OCI-LY7 (cell line): ENCODE results near the gene CSF1R. TPM values are rescaled to one million over a fixed set of nuclear protein-coding genes. Genes with fewer than 3 reads are reported as not detected.

Experiments
- BruUV-seq: library from RNA; stranded (reverse); fragments of 400-500 nt; replicated peaks from 2 replicates; lab custom pipeline; 2021; lab: Mats Ljungman, UMichigan
- CTCF ChIA-PET: fragments of 300-600 bp; sonication (Branson Sonifier 250); formaldehyde crosslinking; loops from one replicate; lab custom pipeline; 2022; ENCODE audit warnings: antibody characterized with exemption; ENCODE audit not compliant: unreplicated experiment; lab: Charles Lee
- POLR2A ChIA-PET: fragments of 300-600 bp; sonication (Branson Sonifier 250); formaldehyde crosslinking; loops from one replicate; lab custom pipeline; 2022; ENCODE audit warnings: antibody characterized with exemption; lab: Charles Lee
- DNase-seq: peaks from one replicate; pipeline ENCODE4 v3.0.0-alpha.2; 2015; ENCODE audit warnings: low spot score
- H2AFZ ChIP-seq: fragments of 200-600 bp; sonication (generic), shearing (Covaris generic); 2 replicates; pipeline ENCODE4 v1.6.1; 2014; ENCODE audit warnings: mild to moderate bottlenecking, antibody characterized with exemption, low read length, moderate library complexity
- H3K27ac ChIP-seq: fragments of 200-600 bp; sonication (generic); 2 replicates; pipeline ENCODE4 v1.5.1; 2014; ENCODE audit warnings: mixed run types, low read depth, mild to moderate bottlenecking, moderate library complexity, low read length, inconsistent platforms; ENCODE audit not compliant: poor library complexity, severe bottlenecking
- H3K36me3 ChIP-seq: fragments of 200-600 bp; sonication (generic); 2 replicates; pipeline ENCODE4 v1.6.1; 2014; ENCODE audit warnings: mild to moderate bottlenecking, antibody characterized with exemption, low read length, moderate library complexity, mixed read lengths; ENCODE audit not compliant: insufficient read depth
- H3K4me1 ChIP-seq: fragments of 200-600 bp; sonication (generic); 2 replicates; pipeline ENCODE4 v1.5.1; 2014; ENCODE audit warnings: mild to moderate bottlenecking, low read length; ENCODE audit not compliant: insufficient read depth, poor library complexity, severe bottlenecking
- H3K4me2 ChIP-seq: fragments of 200-600 bp; sonication (generic); 2 replicates; pipeline ENCODE4 v1.6.1; 2014; ENCODE audit warnings: mild to moderate bottlenecking, low read length
- H3K4me3 ChIP-seq: fragments of 200-600 bp; sonication (generic); 2 replicates; pipeline ENCODE4 v1.5.1; 2014; ENCODE audit warnings: mild to moderate bottlenecking, low read depth, low read length; ENCODE audit not compliant: poor library complexity, severe bottlenecking
- H3K79me2 ChIP-seq: fragments of 200-600 bp; sonication (generic); 2 replicates; pipeline ENCODE4 v1.6.1; 2016; ENCODE audit warnings: low read depth, mild to moderate bottlenecking, low read length, moderate library complexity, mixed read lengths; ENCODE audit not compliant: insufficient read depth
- H3K9me2 ChIP-seq: fragments of 200-600 bp; sonication (generic); 2 replicates; pipeline ENCODE4 v1.6.1; 2016; ENCODE audit warnings: mild to moderate bottlenecking, low read length, mixed read lengths; ENCODE audit not compliant: insufficient read depth
- H3K9me3 ChIP-seq: fragments of 200-600 bp; sonication (generic); 2 replicates; pipeline ENCODE4 v1.6.1; 2014; ENCODE audit warnings: mild to moderate bottlenecking, mixed run types, low read length, mixed read lengths
- H4K20me1 ChIP-seq: fragments of 200-600 bp; sonication (generic); 2 replicates; pipeline ENCODE4 v1.6.1; 2014; ENCODE audit warnings: mild to moderate bottlenecking, antibody characterized with exemption, low read length, moderate library complexity, mixed read lengths; ENCODE audit not compliant: insufficient read depth
- EZH2phosphoT487 ChIP-seq: fragments of 200-600 bp; sonication (generic); IDR thresholded peaks from 2 replicates; pipeline ENCODE4 v1.6.1; 2018; ENCODE audit warnings: low read depth, borderline replicate concordance, mild to moderate bottlenecking, mixed run types, antibody characterized with exemption, low read length, moderate library complexity, mixed read lengths
- intact Hi-C: fragments of 100-400 bp; cut with micrococcal nuclease; formaldehyde crosslinking; loops from one replicate; pipeline ENCODE4 v1.10.0; 2022; ENCODE audit not compliant: unreplicated experiment
- total RNA-seq, 2 experiments: library from RNA; depleted of rRNA in 1 of 2; stranded (reverse); fragments of >200 nt in 1 of 2; shearing (Covaris generic) in 1 of 2; gene quantifications; 2 replicates each; pipeline ENCODE4 v1.2.3, GENCODE V29; 2014 to 2022
- TF ChIP-seq, protein P1 (sequence below): fragments of 200-600 bp; sonication (generic); conservative IDR thresholded peaks from 2 replicates; pipeline ENCODE4 v1.5.1; 2014; ENCODE audit warnings: mild to moderate bottlenecking, antibody characterized with exemption, low read length, moderate library complexity, mixed read lengths

Gene CSF1R
- total RNA-seq, 2 experiments from 2014 or later, result not detected

DNA sequence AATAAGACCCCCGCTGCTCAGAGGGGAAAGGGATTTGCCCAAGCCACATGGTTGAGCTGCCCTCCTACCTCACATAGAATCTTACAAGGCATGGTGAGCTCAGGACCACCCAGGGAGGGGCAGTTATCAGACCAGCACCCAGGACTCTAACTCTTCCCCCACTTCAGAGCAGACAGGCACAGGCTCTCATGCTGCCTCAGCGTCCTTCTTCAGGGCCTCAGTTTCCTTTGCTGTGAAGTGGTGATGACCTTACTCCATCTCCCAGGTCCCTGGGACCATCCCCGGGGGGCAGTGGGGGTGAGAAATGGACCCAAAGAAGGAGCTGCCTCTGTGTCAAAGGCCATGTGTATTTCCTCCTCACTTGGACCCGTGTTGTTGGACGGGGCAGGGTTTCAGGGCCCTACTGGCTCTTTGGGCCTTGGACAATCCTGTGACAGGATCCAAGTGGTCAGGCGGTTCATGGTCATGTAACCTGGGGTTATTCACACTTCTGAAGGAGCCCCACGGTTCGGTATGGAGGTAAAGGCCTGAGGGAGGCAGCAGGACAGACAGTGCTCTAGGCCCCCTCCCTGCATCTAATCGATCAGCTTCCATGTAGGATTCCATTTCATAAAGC is 31.7 kb upstream of the CSF1R start:
- Histone ChIP-seq H3K79me2 (no peaks in the 10 kb centered on the region), H3K4me2 (no peak overlapping the region), H3K9me3 (no peaks in the 10 kb centered on the region), H3K4me3 (no peak overlapping the region), H3K4me1 (no peaks in the 10 kb centered on the region), H3K36me3 (no peaks in the 10 kb centered on the region), H3K27ac (no peak overlapping the region), H3K9me2 (no peaks in the 10 kb centered on the region), H2AFZ (no peak overlapping the region), H4K20me1 (no peaks in the 10 kb centered on the region)
- ChIA-PET POLR2A (no interaction called here), CTCF (interaction anchor here (0.6 kb wide), 1 partner anchor 159 kb away, joined by 3 read pairs; no protein-coding TSS in a partner anchor)
- TF ChIP-seq, protein P1, sequence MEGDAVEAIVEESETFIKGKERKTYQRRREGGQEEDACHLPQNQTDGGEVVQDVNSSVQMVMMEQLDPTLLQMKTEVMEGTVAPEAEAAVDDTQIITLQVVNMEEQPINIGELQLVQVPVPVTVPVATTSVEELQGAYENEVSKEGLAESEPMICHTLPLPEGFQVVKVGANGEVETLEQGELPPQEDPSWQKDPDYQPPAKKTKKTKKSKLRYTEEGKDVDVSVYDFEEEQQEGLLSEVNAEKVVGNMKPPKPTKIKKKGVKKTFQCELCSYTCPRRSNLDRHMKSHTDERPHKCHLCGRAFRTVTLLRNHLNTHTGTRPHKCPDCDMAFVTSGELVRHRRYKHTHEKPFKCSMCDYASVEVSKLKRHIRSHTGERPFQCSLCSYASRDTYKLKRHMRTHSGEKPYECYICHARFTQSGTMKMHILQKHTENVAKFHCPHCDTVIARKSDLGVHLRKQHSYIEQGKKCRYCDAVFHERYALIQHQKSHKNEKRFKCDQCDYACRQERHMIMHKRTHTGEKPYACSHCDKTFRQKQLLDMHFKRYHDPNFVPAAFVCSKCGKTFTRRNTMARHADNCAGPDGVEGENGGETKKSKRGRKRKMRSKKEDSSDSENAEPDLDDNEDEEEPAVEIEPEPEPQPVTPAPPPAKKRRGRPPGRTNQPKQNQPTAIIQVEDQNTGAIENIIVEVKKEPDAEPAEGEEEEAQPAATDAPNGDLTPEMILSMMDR, result no peak
- no peak for TF ChIP-seq EZH2phosphoT487
- no peak for DNase-seq
- BruUV-seq, result no TSS peak
- intact Hi-C loops, result no loop called here

DNA sequence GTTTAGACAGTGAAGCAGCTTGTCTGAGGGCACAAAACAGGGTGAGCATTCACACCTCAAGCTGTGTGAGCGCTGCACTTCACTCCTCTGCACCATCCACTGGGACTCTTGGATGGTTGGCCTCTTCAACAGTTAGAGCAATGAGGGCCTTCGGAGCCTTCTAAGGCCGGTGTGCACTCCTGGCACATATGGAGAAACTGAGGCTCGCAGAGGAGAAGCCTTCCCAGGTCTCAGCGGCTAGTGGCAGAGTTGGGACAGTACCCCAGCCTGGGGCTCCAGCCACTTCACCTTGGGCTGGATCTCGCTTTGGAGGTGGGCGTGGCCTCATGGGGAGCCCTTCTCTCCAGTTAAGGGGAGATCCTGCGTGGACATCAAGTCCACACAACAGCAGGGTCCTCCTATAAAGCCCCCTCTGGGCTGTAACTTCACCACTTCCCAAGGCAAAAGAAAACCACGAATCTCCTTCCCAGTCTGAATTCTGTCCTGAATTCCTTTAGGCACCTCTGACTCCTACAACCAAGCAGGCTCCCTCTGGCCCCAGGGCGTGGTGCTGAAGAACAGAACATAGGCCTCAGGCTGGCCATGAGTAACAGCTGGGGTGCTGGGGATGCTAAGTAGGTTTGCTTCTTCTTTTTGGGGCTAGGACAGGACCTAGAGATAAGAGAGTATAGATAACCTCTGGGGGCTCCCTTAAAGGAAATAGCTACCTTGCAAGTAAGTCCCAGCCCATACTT is 30.5 kb upstream of the CSF1R start:
- H3K4me3 ChIP-seq, result no peak overlapping the region
- H3K4me2 ChIP-seq, result no peak overlapping the region
- H3K9me2 ChIP-seq, result no peaks in the 10 kb centered on the region
- DNase-seq, result no peak
- H3K9me3 ChIP-seq, result no peaks in the 10 kb centered on the region
- no peaks in the 10 kb centered on the region for H4K20me1 ChIP-seq
- no TSS peak for BruUV-seq
- CTCF ChIA-PET, result interaction anchor here (0.6 kb wide), 1 partner anchor 38 kb away, joined by 3 read pairs; no protein-coding TSS in a partner anchor
- intact Hi-C loops, result no loop called here
- H2AFZ ChIP-seq, result no peak overlapping the region
- H3K36me3 ChIP-seq, result no peaks in the 10 kb centered on the region
- no peak overlapping the region for H3K27ac ChIP-seq
- TF ChIP-seq, protein P1, result no peak
- no peak for TF ChIP-seq EZH2phosphoT487
- POLR2A ChIA-PET, result no interaction called here
- H3K4me1 ChIP-seq, result no peaks in the 10 kb centered on the region
- H3K79me2 ChIP-seq, result no peaks in the 10 kb centered on the region
